H9 (cell line): ENCODE results near the gene KIAA2012. TPM values are rescaled to one million over a fixed set of nuclear protein-coding genes. Genes with fewer than 3 reads are reported as not detected.

ENCODE experiments used
- DNase-seq: peaks from one replicate; pipeline ENCODE4 v3.0.0-alpha.2; 2017
- H2AFZ ChIP-seq: one replicate; pipeline ENCODE4 v1.6.1; 2013; ENCODE audit warnings: mild to moderate bottlenecking, low read length, control low read depth, moderate library complexity
- H2AK5ac ChIP-seq: 2 replicates; pipeline ENCODE4 v1.6.1; 2013; ENCODE audit warnings: low read length, control low read depth, mixed read lengths; ENCODE audit not compliant: insufficient read length
- H2BK120ac ChIP-seq: one replicate; pipeline ENCODE4 v1.6.1; 2013; ENCODE audit warnings: low read depth, mild to moderate bottlenecking, low read length, control low read depth, inconsistent platforms; ENCODE audit not compliant: poor library complexity, severe bottlenecking
- H2BK12ac ChIP-seq: 2 replicates; pipeline ENCODE4 v1.6.1; 2013; ENCODE audit warnings: low read length, control low read depth, mixed read lengths, low read depth; ENCODE audit not compliant: insufficient read length
- H2BK15ac ChIP-seq: 2 replicates; pipeline ENCODE4 v1.6.1; 2013; ENCODE audit warnings: low read depth, low read length, control low read depth
- H2BK20ac ChIP-seq: one replicate; pipeline ENCODE4 v1.6.1; 2013; ENCODE audit warnings: low read depth, mild to moderate bottlenecking, low read length, control low read depth, inconsistent platforms; ENCODE audit not compliant: poor library complexity, severe bottlenecking
- H2BK5ac ChIP-seq: 2 replicates; pipeline ENCODE4 v1.6.1; 2013; ENCODE audit warnings: low read length, control low read depth, mixed read lengths; ENCODE audit not compliant: insufficient read length
- H3K14ac ChIP-seq: 2 replicates; pipeline ENCODE4 v1.6.1; 2013; ENCODE audit warnings: low read length, control low read depth; ENCODE audit not compliant: insufficient read depth
- H3K18ac ChIP-seq: 2 replicates; pipeline ENCODE4 v1.6.1; 2013; ENCODE audit warnings: low read depth, mild to moderate bottlenecking, mixed read lengths, low read length, control low read depth; ENCODE audit not compliant: insufficient read length
- H3K23ac ChIP-seq: 2 replicates; pipeline ENCODE4 v1.6.1; 2013; ENCODE audit warnings: low read length, control low read depth, mixed read lengths, low read depth; ENCODE audit not compliant: insufficient read length
- H3K23me2 ChIP-seq: 2 replicates; pipeline ENCODE4 v1.6.1; 2013; ENCODE audit warnings: low read depth, mild to moderate bottlenecking, mixed read lengths, low read length, control low read depth; ENCODE audit not compliant: insufficient read length, poor library complexity, severe bottlenecking
- H3K27ac ChIP-seq: 2 replicates; pipeline ENCODE4 v1.5.1; 2013; ENCODE audit warnings: low read length, control low read depth, mixed read lengths, low read depth; ENCODE audit not compliant: insufficient read length
- H3K27me3 ChIP-seq: 2 replicates; pipeline ENCODE4 v1.6.1; 2013; ENCODE audit warnings: low read length, control low read depth, inconsistent platforms; ENCODE audit not compliant: insufficient read depth
- H3K4ac ChIP-seq: 2 replicates; pipeline ENCODE4 v1.6.1; 2013; ENCODE audit warnings: low read depth, mild to moderate bottlenecking, control low read depth, inconsistent platforms, low read length, moderate library complexity
- H3K4me1 ChIP-seq: 2 replicates; pipeline ENCODE4 v1.6.1; 2013; ENCODE audit warnings: low read length, control low read depth, inconsistent platforms; ENCODE audit not compliant: insufficient read depth
- H3K4me2 ChIP-seq: 2 replicates; pipeline ENCODE4 v1.6.1; 2013; ENCODE audit warnings: low read length, control low read depth, mixed read lengths; ENCODE audit not compliant: insufficient read length, insufficient read depth
- H3K56ac ChIP-seq: 2 replicates; pipeline ENCODE4 v1.6.1; 2013; ENCODE audit warnings: low read depth, mild to moderate bottlenecking, mixed read lengths, low read length, control low read depth; ENCODE audit not compliant: insufficient read length
- H3K79me1 ChIP-seq: 2 replicates; pipeline ENCODE4 v1.6.1; 2013; ENCODE audit warnings: low read depth, mild to moderate bottlenecking, moderate library complexity, low read length, control low read depth, inconsistent platforms; ENCODE audit not compliant: insufficient read depth, poor library complexity, severe bottlenecking
- H3K79me2 ChIP-seq: 2 replicates; pipeline ENCODE4 v1.6.1; 2013; ENCODE audit warnings: low read length, control low read depth, inconsistent platforms; ENCODE audit not compliant: insufficient read depth
- H3K9ac ChIP-seq: 2 replicates; pipeline ENCODE4 v1.6.1; 2013; ENCODE audit warnings: low read length, control low read depth, mixed read lengths; ENCODE audit not compliant: insufficient read length; ENCODE audit errors: extremely low read depth
- H3K9me3 ChIP-seq: one replicate; pipeline ENCODE4 v1.6.1; 2013; ENCODE audit warnings: low read depth, low read length, inconsistent platforms; ENCODE audit not compliant: control insufficient read depth
- H3T11ph ChIP-seq: one replicate; pipeline ENCODE4 v1.6.1; 2013; ENCODE audit warnings: mild to moderate bottlenecking, low read length, control low read depth, inconsistent platforms
- H4K20me1 ChIP-seq: one replicate; pipeline ENCODE4 v1.6.1; 2013; ENCODE audit not compliant: control insufficient read depth, insufficient read length, insufficient read depth
- H4K5ac ChIP-seq: 2 replicates; pipeline ENCODE4 v1.6.1; 2013; ENCODE audit warnings: low read depth, mild to moderate bottlenecking, mixed read lengths, low read length, control low read depth; ENCODE audit not compliant: insufficient read length
- H4K8ac ChIP-seq: replicated peaks from 2 replicates; pipeline ENCODE4 v1.6.1; 2013; ENCODE audit warnings: low read length, control low read depth, mixed read lengths, low read depth; ENCODE audit not compliant: insufficient read length
- H4K91ac ChIP-seq: 2 replicates; pipeline ENCODE4 v1.6.1; 2013; ENCODE audit warnings: low read depth, mild to moderate bottlenecking, moderate library complexity, mixed read lengths, low read length, control low read depth; ENCODE audit not compliant: insufficient read length
- H3K27ac Mint-ChIP-seq, 3 experiments: 2 replicates in 2 of 3; 3 replicates in 1 of 3; pipeline ENCODE4 v1.8.0; 2020 to 2021; ENCODE audit warnings: mixed read lengths in 3 of 3, mild to moderate bottlenecking in 1 of 3, moderate library complexity in 1 of 3
- H3K27me3 Mint-ChIP-seq: 2 replicates; pipeline ENCODE4 v1.8.0; 2021; ENCODE audit warnings: low read depth, mild to moderate bottlenecking, moderate library complexity, mixed read lengths
- H3K36me3 Mint-ChIP-seq, 3 experiments: 2 replicates in 2 of 3; 3 replicates in 1 of 3; pipeline ENCODE4 v1.8.0; 2020 to 2021; ENCODE audit warnings: low read depth in 3 of 3, mixed read lengths in 3 of 3; ENCODE audit not compliant: insufficient read depth in 1 of 3
- H3K4me1 Mint-ChIP-seq, 2 experiments: 2 replicates each; pipeline ENCODE4 v1.8.0; 2020; ENCODE audit warnings: mixed read lengths in 2 of 2
- H3K4me3 Mint-ChIP-seq, 2 experiments: 2 replicates in 1 of 2; 3 replicates in 1 of 2; pipeline ENCODE4 v1.8.0; 2020 to 2021; ENCODE audit warnings: mild to moderate bottlenecking in 2 of 2, mixed read lengths in 2 of 2, moderate library complexity in 1 of 2
- H3K9me3 Mint-ChIP-seq, 2 experiments: 2 replicates in 1 of 2; 3 replicates in 1 of 2; pipeline ENCODE4 v1.8.0; 2020; ENCODE audit warnings: mild to moderate bottlenecking in 2 of 2, mixed read lengths in 2 of 2, moderate library complexity in 1 of 2
- CTCF ChIP-seq: fragments of 200-600 bp; sonication (generic); conservative IDR thresholded peaks from 3 replicates; pipeline ENCODE4 v1.8.0; 2021; ENCODE audit warnings: antibody characterized with exemption, mild to moderate bottlenecking
- WGBS: extraction: QIAGEN DNeasy Blood & Tissue Kit; methylation state at CpG from one replicate; pipeline ENCODE4 v1.1.7; 2013; ENCODE audit warnings: missing lambda C conversion rate, low lambda C conversion rate, mixed read lengths; ENCODE audit not compliant: insufficient read length; ENCODE audit errors: extremely low coverage; 5-methylcytosine and 5-hydroxymethylcytosine counted together
- total RNA-seq: library from RNA; stranded (reverse); gene quantifications from 2 replicates; pipeline ENCODE4 v1.2.1, GENCODE V29; 2021

KIAA2012 gene
- total RNA-seq, 1 experiment from 2014 or later = not detected

DNA sequence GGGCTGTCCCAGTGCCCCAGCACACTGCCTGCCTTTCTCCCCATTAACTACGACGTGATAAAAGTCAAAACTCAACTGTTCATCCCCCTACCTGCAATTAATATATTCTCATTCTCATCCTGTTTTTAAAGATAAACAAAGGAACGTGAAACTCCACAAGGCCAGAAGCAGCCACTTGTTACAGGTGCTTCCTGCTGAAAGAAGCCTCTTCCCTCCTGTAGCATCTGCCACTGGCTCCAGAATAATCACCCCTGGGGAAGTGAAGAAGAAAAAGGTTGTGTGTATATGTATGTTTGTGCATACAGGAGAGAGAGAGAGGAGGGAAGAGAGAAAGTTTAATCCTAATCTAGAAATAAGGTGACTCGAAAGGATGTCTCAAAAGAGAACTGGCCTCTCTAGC, 27.1 kb downstream of the KIAA2012 start:
- Histone ChIP-seq H3K4ac (no peak overlapping the region), H3K18ac (peak overlapping the region; percentile 79), H3K4me1 (peaks cover 3% of the 10 kb centered on the region; the same call in 1 of the 2 replicates), H3K9ac (no peak overlapping the region), H4K20me1 (no peaks in the 10 kb centered on the region), H3K27me3 (no peaks in the 10 kb centered on the region), H3K23me2 (no peaks in the 10 kb centered on the region), H2BK20ac (no peak overlapping the region), H2BK15ac (no peak overlapping the region), H4K8ac (no peak overlapping the region), H2BK5ac (no peak overlapping the region), H3T11ph (no peak overlapping the region), H2AK5ac (no peak overlapping the region), H2BK120ac (no peak overlapping the region), H3K27ac (no peak overlapping the region), H3K23ac (no peak overlapping the region), H3K79me2 (no peaks in the 10 kb centered on the region), H3K9me3 (no peaks in the 10 kb centered on the region), H3K4me2 (no peak overlapping the region), H3K14ac (peak overlapping the region; percentile 34; the same call in 1 of the 2 replicates), H4K5ac (no peak overlapping the region), H3K56ac (no peak overlapping the region), H2BK12ac (no peak overlapping the region), H2AFZ (no peak overlapping the region), H3K79me1 (no peaks in the 10 kb centered on the region), H4K91ac (no peak overlapping the region)
- Mint-ChIP-seq H3K9me3 (0 out of 5 replicates have a peak, but pooled peaks cover 0 to 5% of the 10 kb centered on the region in 2 experiments), H3K4me1 (peaks cover 36 to 42% of the 10 kb centered on the region in 2 experiments), H3K27me3 (no peaks in the 10 kb centered on the region), H3K27ac (0 out of 7 replicates have a peak overlapping the region, but pooled peaks of 1 of the 3 experiments have one; percentile 3), H3K4me3 (no peak overlapping the region), H3K36me3 (no peaks in the 10 kb centered on the region; a peak in 1 of 7 replicates)
- no CpG with 5 or more reads among the region's 4 CpGs for WGBS
- no peak for TF ChIP-seq CTCF
- no peak for DNase-seq
